ENCODE results near the gene LRPAP1.
"Not testable (repeated sequence)": the region's sequence is repeated elsewhere in the genome, so short reads cannot be mapped to it uniquely, and the experiment has no call there.

The LRPAP1 gene, protein sequence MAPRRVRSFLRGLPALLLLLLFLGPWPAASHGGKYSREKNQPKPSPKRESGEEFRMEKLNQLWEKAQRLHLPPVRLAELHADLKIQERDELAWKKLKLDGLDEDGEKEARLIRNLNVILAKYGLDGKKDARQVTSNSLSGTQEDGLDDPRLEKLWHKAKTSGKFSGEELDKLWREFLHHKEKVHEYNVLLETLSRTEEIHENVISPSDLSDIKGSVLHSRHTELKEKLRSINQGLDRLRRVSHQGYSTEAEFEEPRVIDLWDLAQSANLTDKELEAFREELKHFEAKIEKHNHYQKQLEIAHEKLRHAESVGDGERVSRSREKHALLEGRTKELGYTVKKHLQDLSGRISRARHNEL

DNA sequence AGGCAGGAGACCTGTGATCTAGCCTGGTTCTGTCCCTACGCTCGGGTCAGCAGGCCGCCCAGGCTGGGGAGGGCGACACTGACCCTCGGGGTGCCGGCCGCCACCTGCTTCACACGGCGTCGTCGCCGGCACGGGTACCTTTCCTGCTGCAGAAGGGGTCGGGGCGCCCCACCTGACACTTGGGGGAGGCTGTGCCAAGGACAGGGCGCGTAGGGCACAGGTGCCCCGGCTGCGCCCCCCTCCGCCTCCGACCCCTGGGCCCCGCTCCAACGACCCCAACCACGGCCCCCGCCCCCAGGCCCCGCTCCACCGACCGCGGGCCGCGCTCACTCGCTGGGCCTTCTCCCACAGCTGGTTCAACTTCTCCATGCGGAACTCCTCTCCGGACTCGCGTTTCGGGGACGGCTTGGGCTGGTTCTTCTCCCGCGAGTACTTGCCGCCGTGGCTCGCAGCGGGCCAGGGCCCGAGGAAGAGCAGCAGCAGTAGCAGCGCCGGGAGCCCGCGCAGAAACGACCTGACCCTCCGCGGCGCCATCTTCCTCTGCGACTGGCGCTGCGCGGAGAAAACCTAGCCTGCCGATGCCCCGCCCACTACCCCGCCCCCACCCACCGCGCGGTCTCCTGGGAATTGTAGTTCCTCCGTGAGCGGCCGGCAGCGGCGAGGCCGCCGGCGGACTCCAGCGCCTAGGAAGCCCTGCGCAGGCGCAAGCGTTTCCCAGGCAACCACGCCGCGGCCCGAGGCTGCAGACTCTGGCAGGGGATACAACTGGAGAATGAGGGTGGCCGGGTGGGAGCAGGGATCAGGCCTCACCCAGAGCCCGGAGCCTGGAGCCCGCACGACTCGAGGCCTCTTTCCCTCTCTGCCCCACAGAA lies at the start of gene LRPAP1:
TSS of gene LRPAP1 (minus strand) at position 544 of the 872 bp plus-strand sequence. CDS start at position 534, 10 bp downstream.
- peak; percentile 16 for TF ChIP-seq CTCF (IDR thresholded peaks at IDR 0.05)
- Histone ChIP-seq H3K9me3 (no peaks in the 10 kb centered on the region), H3K27me3 (no peaks in the 10 kb centered on the region), H3K4me3 (ENCODE audit: low read depth in 1 of 2, low read length in 1 of 2) (peak within 1 kb of the TSS; percentile 78 to 87), H3K4me1 (ENCODE audit: control insufficient read depth in 1 of 2, insufficient read depth in 1 of 2, low read depth in 1 of 2, low read length in 1 of 2) (peaks cover 41 to 42% of the 10 kb centered on the region in 2 experiments), H3K36me3 (peaks cover 17% of the 10 kb centered on the region), H3K27ac (peak within 1 kb of the TSS; percentile 79)

GRCh38 chr4:3581334-3582090 lies 49.3 kb upstream of the LRPAP1 start:
- H3K27me3 ChIP-seq; H3K4me3 ChIP-seq (ENCODE audit: low read depth in 1 of 2, low read length in 1 of 2); H3K36me3 ChIP-seq; H3K27ac ChIP-seq; H3K4me1 ChIP-seq (ENCODE audit: control insufficient read depth in 1 of 2, insufficient read depth in 1 of 2, low read depth in 1 of 2, low read length in 1 of 2); H3K9me3 ChIP-seq: not testable (repeated sequence)

GRCh38 chr4:3580859-3581258 lies 48.6 kb upstream of the LRPAP1 start:
- H3K27me3 ChIP-seq; H3K36me3 ChIP-seq; H3K27ac ChIP-seq; H3K4me1 ChIP-seq (ENCODE audit: control insufficient read depth in 1 of 2, insufficient read depth in 1 of 2, low read depth in 1 of 2, low read length in 1 of 2); H3K4me3 ChIP-seq (ENCODE audit: low read depth in 1 of 2, low read length in 1 of 2); H3K9me3 ChIP-seq: not testable (repeated sequence)

DNA sequence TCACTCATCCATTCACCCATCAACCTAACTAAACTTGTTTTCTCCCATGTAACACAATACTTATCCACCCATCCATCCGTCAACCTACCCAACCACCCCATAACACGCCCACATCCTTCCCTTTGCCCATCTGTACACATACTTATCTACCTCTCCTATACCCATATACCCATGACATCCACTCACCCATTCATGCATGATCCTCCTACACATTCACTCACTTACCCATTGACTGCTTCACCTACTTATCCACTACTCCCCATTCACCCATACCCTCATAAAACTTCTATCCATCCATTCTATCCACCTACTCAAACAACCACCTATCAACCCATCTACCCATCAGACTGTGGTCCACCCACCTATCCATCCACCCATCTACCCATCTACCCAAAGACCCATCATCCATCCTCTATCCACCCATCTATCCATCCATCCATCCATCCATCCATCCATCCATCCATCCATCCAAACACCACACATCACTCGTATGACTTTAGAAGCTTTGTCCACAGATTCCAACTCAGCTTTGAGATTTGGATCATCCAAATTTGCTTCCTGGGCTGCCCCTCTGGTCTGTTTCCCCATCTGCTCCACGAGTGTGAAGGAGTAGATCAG lies 46.4 kb upstream of the LRPAP1 start:
- H3K27me3 ChIP-seq; H3K4me1 ChIP-seq (ENCODE audit: control insufficient read depth in 1 of 2, insufficient read depth in 1 of 2, low read depth in 1 of 2, low read length in 1 of 2); H3K27ac ChIP-seq; H3K9me3 ChIP-seq; H3K4me3 ChIP-seq (ENCODE audit: low read depth in 1 of 2, low read length in 1 of 2); H3K36me3 ChIP-seq: not testable (repeated sequence)

- H3K27me3 ChIP-seq; H3K9me3 ChIP-seq; H3K27ac ChIP-seq; H3K4me3 ChIP-seq (ENCODE audit: low read depth in 1 of 2, low read length in 1 of 2); H3K4me1 ChIP-seq (ENCODE audit: control insufficient read depth in 1 of 2, insufficient read depth in 1 of 2, low read depth in 1 of 2, low read length in 1 of 2); H3K36me3 ChIP-seq: not testable (repeated sequence)
These were observed 45.8 kb upstream of the LRPAP1 start for GRCh38 chr4:3578052-3578451.

GRCh38 chr4:3577208-3577892 lies 45.1 kb upstream of the LRPAP1 start:
- H3K4me1 ChIP-seq (ENCODE audit: control insufficient read depth in 1 of 2, insufficient read depth in 1 of 2, low read depth in 1 of 2, low read length in 1 of 2); H3K36me3 ChIP-seq; H3K4me3 ChIP-seq (ENCODE audit: low read depth in 1 of 2, low read length in 1 of 2); H3K9me3 ChIP-seq; H3K27me3 ChIP-seq; H3K27ac ChIP-seq: not testable (repeated sequence)

DNA sequence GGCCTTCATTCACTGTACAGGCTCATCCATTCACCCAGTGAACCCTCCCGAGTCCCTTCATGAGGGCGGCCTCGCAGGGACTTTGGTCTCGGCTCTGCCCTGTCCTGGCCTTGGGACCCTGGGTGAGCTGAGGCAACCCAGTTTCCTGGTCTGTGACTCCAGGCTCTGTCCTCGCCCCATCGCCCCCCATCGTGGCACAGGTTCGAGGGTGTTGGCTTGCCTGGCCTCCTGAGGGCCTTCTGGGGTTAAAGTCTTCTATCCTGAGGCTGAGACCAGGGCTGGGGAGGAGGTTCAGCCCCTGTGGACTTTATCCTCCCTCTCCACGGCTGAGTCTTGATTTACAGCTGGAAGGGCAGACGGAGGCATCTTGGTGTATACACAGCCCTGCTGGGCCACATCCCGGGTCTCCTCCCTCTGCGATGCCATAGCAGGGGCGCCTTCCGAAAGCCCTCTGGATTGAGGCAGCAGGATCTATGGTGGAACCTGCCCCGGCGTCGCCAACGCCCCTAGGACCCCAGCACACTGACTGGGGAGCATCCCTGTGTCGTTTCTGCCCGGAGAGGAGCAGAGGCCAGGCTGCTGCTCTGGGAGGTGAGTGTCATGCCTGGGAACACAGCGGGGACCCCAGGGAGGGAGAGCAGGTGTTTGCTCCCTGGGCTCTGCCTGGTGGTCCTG lies 44.4 kb upstream of the LRPAP1 start:
- H3K36me3 ChIP-seq; H3K9me3 ChIP-seq; H3K4me3 ChIP-seq (ENCODE audit: low read depth in 1 of 2, low read length in 1 of 2); H3K27ac ChIP-seq; H3K27me3 ChIP-seq; H3K4me1 ChIP-seq (ENCODE audit: control insufficient read depth in 1 of 2, insufficient read depth in 1 of 2, low read depth in 1 of 2, low read length in 1 of 2): not testable (repeated sequence)

DNA sequence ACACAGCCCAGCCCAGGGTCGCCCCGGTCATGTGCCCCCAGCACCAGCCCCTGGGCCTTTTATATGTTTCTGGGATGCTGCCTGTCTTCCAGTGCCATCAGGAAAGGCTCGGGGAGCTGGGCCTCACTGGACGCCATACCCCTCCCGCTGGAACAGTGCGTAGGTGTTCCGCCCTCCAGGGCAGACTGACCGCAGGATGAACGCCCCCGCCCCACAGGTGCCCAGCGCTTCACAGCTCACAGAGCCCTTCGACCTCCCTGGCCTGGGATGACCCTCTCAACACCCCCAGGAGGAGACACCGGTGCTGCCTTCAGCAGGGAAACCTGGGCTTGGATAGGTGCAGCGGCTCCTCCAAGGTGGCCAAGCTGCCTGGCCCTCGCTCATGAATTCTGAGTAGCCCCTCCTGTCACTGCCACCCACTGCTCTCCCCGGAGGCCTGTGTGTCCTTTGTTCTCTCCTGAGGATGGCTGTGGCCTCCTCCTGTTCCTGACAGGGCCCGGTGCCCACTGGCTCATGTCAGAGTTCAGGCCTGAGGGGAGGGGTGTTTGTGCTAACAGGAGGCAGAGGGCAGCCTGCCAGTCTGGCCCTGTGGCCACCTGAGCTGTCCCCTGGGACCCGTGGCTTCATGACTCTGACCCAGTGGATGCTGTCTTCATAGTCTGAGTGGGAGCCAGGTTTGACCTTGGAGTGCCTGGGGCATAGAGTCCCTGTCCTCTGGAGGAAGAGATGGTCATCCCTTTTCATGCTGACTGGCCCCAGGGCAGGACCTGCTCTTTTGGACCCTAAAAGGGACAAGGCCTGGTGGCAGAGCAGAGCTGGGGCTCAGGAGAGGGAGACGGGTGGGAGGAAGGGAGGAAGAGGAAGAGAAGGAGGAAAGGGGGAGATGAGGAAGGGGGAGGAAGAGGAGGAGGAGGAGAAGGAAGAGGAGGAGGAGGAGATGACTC lies 43.5 kb upstream of the LRPAP1 start:
- not testable (repeated sequence) for H3K4me3 ChIP-seq (ENCODE audit: low read depth in 1 of 2, low read length in 1 of 2); H3K36me3 ChIP-seq; H3K27me3 ChIP-seq; H3K4me1 ChIP-seq (ENCODE audit: control insufficient read depth in 1 of 2, insufficient read depth in 1 of 2, low read depth in 1 of 2, low read length in 1 of 2); H3K9me3 ChIP-seq; H3K27ac ChIP-seq

- not testable (repeated sequence) for H3K27me3 ChIP-seq; H3K4me1 ChIP-seq (ENCODE audit: control insufficient read depth in 1 of 2, insufficient read depth in 1 of 2, low read depth in 1 of 2, low read length in 1 of 2); H3K9me3 ChIP-seq; H3K36me3 ChIP-seq; H3K27ac ChIP-seq; H3K4me3 ChIP-seq (ENCODE audit: low read depth in 1 of 2, low read length in 1 of 2)
These were observed 42.6 kb upstream of the LRPAP1 start for GRCh38 chr4:3574865-3575264.

- H3K36me3 ChIP-seq; H3K4me1 ChIP-seq (ENCODE audit: control insufficient read depth in 1 of 2, insufficient read depth in 1 of 2, low read depth in 1 of 2, low read length in 1 of 2); H3K27me3 ChIP-seq; H3K9me3 ChIP-seq; H3K27ac ChIP-seq; H3K4me3 ChIP-seq (ENCODE audit: low read depth in 1 of 2, low read length in 1 of 2): not testable (repeated sequence)
These were observed 42.1 kb upstream of the LRPAP1 start for GRCh38 chr4:3574346-3574745.
